KBM-7 (cell line): ENCODE measurements around the gene PTPRJ.

Experiments used
- DNase-seq: peaks from one replicate; pipeline ENCODE4 v3.0.0-alpha.2; 2015
- in situ Hi-C: fragments of 300-500 bp; cut with MboI; formaldehyde crosslinking; loops from 2 replicates; pipeline ENCODE4 v1.14.3; 2020; ENCODE audit warnings: low sequenced_read_pairs, low pct_unique_long_range_greater_than_20kb, mixed read lengths

PTPRJ gene

GRCh38 chr11:48052183-48053044, 72.1 kb downstream of the PTPRJ start:
- in situ Hi-C loops, result no loop called here
- no peak for DNase-seq

- no peak for DNase-seq
- in situ Hi-C loops, result no loop called here
Measured at GRCh38 chr11:48054994-48055291, 74.6 kb downstream of the PTPRJ start.

GRCh38 chr11:48055292-48056132, 75.2 kb downstream of the PTPRJ start:
- peak; percentile 81 for DNase-seq
- in situ Hi-C loops, result no loop called here

- in situ Hi-C loops, result no loop called here
- DNase-seq, result no peak
Measured at GRCh38 chr11:48056325-48057183, 76.2 kb downstream of the PTPRJ start.

GRCh38 chr11:48058064-48058463, 77.7 kb downstream of the PTPRJ start:
- in situ Hi-C loops, result no loop called here
- DNase-seq, result no peak

- in situ Hi-C loops, result no loop called here
Measured at GRCh38 chr11:48058788-48059187, 78.4 kb downstream of the PTPRJ start.

GRCh38 chr11:48062649-48063048, 82.3 kb downstream of the PTPRJ start:
- in situ Hi-C loops, result no loop called here

More at GRCh38 chr11:48058788-48059187, 78.4 kb downstream of the PTPRJ start:
- no peak for DNase-seq

GRCh38 chr11:48063424-48063978, 83.1 kb downstream of the PTPRJ start:
- in situ Hi-C loops, result no loop called here
- no peak for DNase-seq

More at GRCh38 chr11:48062649-48063048, 82.3 kb downstream of the PTPRJ start:
- no peak for DNase-seq

GRCh38 chr11:48064306-48064705, 83.9 kb downstream of the PTPRJ start:
- DNase-seq, result no peak
- in situ Hi-C loops, result no loop called here

GRCh38 chr11:48066881-48067800, 86.8 kb downstream of the PTPRJ start:
- in situ Hi-C loops, result no loop called here
- DNase-seq, result peak; percentile 84

GRCh38 chr11:48073031-48073861, 92.9 kb downstream of the PTPRJ start:
- no peak for DNase-seq
- in situ Hi-C loops, result no loop called here

- DNase-seq, result no peak
- in situ Hi-C loops, result no loop called here
Measured at GRCh38 chr11:48074425-48075181, 94.2 kb downstream of the PTPRJ start.

- in situ Hi-C loops, result no loop called here
- DNase-seq, result no peak
Measured at GRCh38 chr11:48075637-48076036, 95.3 kb downstream of the PTPRJ start.

GRCh38 chr11:48077251-48077650, 96.9 kb downstream of the PTPRJ start:
- DNase-seq, result no peak
- in situ Hi-C loops, result no loop called here

- in situ Hi-C loops, result no loop called here
- no peak for DNase-seq
Measured at GRCh38 chr11:48078689-48079088, 98.3 kb downstream of the PTPRJ start.

- no peak for DNase-seq
- in situ Hi-C loops, result no loop called here
Measured at GRCh38 chr11:48079596-48079995, 99.2 kb downstream of the PTPRJ start.
